NCI-H1092 (cell line): ENCODE data around the gene FAM163B.

Source experiments
- DNase-seq: peaks from one replicate; lab custom pipeline; 2025; lab: John Stamatoyannopoulos, UW

FAM163B gene

DNA sequence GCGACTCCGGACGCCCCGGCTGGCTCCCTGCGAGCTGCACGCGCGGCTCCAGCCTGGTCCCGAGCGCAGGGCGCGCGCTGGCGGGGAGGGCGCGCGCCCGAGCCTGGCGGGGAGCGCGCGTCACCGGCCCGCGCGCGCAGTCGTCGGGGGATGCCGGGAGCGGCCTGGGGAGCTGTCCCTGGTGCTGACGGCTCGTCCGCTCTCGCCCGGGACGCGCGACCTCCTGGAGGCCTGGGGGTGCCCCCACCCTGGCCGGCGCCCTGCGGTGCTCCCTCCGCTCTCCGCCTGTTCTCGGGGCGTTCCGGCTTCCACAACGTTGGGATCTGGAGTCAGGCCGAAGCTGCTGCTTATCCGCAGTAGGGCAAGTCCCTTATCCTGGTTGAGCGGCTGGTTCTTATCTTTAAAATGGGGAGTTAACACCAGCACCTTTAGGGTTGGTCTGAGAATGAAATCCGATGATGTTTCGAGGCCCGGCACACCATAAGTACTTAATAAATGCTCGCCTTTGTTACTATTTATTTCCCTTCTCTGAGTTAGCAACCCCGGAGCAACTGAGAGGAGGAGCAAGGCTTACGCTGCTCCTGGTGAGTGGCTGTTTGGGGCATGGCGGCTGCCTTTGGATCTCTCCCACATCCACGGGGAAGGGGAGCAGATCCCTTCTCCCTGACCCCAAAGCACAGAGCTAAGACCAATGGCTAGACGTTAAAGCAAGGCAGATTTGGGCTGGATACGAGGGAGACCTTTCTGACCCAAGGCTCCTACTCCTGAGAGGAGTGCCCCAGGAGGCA is at the start of gene FAM163B:
FAM163B (minus strand) TSS at position 79 of the 788 bp plus-strand sequence. CDS start 29,166 bp downstream, outside the sequence.
- DNase-seq, result no peak

DNA sequence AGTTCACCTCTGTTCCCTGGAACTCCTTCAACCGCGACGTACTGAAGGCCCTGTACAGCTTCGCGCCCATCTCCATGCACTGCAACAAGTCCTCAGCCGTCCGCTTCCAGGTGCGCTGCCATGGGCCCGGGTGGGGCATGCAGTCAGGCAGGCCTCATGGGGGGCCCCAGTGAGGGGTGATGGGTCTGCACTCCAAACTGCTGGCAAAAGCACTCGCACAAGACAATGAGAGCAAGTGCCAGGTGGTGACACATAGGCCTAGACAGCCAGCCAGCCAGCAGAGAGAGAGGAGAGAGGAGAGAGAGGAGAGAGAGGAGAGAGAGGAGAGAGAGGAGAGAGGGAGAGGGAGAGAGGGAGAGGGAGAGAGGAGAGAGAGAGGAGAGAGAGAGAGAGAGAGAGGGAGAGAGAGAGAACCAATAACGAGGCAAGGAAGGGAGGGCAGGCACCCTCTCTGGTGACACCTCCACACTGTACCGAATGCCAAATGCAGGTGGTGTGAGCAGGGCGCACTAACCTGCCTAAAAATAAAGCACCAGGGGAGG is 48.0 kb upstream of the FAM163B start:
- DNase-seq, result peak; percentile 66

DNA sequence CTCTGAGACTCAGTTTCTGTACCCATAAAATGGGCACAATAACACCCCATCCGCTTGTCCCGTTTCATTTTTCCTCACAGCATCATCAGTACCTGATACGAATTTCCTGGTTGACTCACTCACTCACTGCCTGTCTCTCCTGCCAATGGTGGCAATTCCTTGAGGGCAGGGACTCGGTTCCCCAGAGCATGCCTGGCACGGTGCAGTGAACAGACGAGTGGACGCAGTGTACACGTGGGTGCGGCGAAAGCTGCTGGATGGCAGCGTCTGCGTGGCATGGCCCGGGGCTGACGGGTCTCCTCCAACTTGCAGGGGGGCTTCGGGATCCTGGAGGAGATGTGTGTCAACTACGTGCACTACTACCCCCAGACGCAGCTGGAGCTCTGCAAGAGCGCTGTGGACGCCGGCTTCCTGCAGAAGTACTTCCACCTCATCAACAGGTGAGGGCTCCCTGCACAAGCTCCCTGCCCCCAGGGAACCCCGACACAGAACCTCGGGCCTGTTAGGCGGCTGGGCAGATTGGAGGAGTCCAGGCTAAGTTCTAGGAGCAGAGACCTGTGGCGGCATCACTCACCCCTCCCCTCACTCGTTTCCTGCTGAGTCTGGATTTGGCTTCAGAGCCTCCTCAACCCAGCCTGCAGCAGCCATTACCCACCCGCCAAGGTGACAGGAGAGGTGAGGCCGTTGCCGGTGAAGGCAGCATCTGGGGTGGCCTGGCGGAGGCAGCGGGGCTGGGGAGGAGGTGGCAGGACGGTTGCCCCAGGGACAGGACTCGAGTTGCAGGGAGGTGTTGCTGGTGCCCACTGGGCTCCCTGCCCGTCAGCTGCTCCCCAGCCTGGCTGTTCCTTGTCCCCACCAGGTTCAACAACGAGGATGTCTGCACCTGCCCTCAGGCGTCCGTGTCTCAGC is 47.3 kb upstream of the FAM163B start:
- DNase-seq, result no peak

DNA sequence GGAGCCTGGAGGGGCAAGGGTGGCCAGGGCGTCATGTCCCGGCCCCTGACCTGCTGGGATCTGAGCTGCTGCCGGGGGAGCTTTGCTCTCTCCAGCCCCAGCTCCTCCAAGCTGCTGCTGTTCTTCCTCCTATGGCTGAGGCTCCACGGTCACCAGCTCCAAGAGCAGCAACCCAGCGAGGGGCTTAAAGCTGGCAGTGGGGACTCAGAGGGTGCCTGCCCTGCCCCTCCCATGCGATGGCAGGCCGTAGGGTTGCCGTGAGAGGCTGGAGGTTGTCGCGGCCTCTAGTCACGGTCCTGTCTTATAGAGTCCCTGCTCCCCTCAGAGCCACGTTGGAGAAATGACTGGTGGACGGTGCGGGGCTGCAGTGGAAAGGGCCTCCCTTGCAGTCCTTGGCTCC is 46.5 kb upstream of the FAM163B start:
- no peak for DNase-seq

DNA sequence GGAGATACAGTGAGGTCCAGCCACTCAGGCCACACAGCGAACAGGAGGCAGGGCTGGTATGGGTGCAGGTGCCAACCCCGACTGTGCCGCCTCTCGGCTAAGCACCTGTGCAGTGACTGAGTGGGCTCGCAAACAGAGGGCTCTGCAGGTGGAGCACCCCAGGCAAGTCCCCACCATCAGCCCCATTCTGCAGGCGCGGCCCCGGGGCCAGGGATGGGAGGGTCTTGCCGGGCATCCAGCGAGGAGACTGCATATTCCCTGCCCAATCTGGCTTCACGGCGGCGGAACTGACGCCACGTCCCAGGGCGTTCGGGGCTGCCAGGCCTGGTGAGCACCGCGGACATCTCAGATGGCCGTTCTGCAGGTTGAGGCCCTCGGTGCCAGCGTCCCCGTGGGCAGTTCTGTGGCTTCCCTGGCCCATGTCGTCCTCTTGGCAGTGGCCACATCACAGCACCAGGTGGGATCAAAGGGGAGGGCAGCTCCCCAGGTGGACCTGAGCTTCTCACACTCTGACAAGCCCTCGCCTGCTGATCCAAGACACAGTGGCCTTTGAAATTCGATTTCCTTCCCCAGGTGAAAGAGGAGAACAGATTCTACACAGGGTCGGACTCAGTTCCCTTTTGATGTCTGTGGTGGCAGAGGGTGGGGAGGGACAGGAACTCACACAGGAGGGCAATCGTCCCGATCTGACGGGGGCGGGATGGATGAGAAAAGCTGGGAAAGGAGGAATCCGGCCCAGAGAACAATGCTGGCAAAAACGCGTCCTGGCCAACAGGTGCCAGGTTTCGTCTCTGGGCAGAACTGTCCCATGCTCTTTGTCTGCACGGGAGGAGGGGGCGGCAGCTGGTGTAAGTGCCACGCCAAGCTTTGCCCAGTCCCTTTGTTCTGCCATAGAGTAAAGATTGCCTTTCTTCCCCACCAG is 45.8 kb upstream of the FAM163B start:
- no peak for DNase-seq

DNA sequence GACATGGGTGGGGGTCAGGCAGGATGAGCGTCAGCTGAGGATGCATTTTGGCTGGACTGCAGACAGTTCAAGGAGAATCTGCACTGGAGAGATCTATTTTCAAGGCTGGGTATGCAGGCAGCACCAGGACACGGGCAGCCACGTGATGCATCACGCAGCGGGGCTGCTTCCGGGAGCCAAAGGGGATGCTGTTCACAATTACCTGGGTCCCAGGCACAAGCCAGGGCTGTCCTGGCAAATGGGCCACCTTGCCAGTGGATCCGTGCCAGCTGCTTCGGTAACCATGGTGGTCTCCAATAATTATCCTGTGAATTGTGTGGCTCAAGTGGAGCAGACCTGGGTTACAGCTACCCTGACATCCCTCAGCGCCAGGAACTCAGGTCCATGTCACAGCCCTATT is 44.4 kb upstream of the FAM163B start:
- peak; percentile 47 for DNase-seq

DNA sequence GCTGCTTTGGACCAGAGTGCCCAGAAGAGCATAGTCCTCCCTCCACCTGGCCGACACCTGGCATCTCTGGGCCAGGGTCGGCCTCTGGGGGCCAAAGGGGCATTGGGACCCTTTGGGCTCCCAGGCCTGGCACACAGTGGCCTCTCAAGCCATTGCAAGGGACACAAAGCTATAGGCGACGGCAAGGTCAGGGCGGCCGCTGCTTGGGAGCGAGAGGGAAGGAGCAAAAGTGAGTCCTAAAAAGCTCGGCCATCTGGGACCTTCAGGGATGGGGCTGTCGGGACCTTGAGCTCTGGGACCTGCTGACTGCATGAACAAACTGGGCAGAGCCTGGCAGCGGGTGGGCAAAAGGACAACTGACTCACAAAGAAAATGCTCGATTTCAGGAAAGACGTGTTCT is 40.8 kb upstream of the FAM163B start:
- DNase-seq, result no peak

DNA sequence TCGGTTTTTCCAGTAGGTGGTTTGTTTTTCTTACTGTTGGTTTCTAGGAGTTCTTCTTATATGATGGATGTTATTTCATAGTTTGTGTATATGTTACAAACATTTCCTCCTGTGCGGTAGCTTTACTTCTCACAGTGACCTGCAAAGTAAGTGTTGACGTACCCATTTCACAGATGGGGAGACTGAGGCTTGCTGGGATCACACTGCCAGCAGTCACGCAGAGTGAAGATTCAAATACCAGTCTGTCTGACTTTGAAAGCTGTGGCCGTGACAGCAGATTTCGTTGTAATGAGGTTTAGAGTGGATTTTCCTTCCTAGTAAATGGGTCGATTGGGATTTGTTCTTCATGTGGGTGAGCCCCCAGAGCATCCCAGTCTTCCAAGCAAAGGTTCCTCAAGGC is 40.0 kb upstream of the FAM163B start:
- no peak for DNase-seq

DNA sequence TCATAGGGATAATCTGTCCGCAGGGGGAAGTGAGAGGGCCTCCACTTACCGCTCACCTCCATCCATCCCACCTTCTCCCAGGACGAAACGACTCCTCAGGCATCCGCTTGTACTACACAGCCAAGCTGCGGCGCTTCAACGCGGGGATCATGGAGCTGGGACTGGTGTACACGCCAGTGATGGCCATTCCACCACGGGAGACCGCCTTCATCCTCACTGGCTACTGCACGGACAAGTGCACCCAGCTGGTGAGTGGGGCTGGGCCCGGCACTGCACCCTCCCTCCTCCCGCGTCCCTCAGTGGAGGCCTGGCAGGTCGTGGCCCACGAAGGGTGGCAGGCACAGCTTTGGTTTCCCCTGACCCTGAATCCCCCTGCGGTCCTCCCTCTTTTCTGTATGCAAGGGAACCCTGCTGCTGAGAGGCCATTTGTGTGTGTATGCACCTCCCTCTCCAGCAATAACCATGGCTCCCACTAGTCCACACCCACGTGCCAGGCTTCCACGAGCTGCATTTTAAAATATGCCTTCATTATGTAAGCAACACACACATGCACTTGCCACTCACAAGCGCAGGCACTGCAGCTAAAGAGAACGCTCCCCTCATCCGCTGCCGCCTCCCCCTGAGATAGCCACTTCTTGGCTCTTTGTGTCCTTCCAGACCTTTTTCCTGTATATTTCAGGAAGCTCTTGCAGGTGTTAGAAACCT is 38.7 kb upstream of the FAM163B start:
- no peak for DNase-seq

DNA sequence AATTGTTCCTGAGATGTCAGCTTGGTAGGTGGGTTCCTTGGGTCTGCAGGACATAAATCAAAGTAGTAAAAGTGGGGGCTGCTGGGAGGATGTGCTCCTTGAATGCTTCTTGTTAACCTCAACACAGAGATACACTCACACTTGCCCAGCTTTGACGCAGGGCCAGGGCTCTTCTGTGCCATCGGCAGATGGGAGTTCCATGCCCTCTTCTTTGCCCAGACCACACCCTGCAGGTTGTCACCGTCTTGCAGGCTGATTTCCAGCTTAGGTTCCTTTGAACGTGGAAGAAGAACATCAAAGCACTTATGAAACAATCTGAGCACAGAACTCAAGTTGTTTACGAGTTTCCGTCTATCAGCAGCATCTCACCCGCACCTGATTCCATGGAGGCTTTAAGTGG is 38.0 kb upstream of the FAM163B start:
- no peak for DNase-seq

DNA sequence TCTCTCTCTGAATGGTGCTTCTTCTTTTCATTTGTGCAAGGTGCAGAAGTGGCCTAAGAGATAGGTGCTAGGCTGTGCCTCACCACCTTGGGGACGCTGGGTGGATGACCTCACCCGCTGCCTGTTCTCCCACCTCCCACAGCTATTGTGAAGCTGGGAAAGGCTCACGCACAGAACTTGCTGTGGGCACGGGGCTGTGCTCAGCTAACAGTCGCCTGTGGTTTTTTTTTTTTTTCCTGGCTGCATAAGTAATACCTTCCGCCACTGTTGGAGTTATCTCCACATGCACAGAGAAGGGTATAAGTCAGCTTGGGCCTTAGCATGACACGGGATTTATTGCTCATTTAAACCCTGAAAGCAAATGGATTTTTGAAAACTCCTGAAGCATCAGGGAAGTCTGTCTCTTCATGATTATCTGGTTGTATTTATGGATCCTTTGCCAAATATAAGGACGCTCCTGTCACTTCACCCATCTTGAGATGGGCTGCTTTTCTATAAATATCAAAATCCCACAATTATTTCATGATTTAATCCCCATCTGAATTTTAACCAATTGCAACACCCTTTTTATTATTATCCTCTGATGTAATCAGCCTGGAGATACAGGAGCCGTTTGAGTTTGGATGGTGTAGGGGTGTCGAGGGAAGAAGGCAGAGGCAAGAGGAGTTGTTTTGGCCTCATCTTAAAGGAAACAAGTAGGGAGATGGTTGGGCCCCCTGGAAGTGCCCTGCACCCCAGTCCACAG is 36.0 kb upstream of the FAM163B start:
- no peak for DNase-seq

DNA sequence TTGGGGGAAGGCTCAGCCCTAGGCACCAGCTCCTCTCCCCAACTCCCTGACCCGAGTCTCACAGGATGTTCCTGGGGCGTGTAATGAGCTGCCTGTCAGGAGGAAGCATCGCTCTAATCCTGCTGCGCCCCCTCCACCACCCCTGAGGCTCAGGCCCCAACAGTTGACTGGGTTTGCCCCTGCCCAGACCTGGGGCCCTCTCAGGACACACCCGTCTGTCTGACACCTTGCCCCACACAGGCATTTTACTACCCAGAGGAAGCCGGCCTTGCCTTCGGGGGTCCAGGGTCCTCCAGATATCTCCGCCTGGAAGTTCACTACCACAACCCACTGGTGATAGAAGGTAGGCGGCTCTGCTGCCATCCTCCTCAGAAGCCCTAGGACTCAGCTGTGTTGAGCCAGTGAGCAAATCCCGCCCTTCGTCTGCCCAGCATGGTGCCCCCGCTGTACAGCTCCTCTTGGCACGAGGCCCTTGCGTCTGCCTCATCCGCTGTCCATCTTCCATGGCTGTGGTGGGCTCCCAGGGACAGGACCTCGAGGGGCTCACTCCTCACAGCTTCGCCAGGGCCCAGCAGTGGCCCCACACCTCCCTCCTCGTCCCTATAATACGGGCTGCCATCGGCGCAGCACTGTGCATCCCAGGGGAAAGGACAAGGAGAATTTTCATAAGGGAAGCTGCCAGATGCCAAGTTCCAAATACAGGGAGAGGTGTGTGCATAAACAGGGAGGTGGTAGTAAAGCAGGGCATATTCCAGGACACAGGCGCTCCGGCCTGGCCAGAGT is 35.0 kb upstream of the FAM163B start:
- DNase-seq, result no peak

DNA sequence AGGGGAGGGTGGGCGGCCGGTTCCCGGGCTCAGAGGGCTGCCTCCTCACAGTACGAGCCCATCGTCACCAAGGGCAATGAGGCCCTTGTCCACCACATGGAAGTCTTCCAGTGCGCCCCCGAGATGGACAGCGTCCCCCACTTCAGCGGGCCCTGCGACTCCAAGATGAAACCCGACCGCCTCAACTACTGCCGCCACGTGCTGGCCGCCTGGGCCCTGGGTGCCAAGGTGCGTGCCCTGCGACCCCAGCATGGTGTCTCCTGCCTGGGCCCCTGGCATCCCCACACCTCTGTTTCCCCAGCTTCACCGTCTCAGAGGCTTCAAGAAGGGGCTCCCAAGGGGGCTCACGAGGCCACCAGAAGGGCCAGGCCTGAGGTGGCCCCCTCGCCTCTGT is 34.2 kb upstream of the FAM163B start:
- DNase-seq, result no peak

DNA sequence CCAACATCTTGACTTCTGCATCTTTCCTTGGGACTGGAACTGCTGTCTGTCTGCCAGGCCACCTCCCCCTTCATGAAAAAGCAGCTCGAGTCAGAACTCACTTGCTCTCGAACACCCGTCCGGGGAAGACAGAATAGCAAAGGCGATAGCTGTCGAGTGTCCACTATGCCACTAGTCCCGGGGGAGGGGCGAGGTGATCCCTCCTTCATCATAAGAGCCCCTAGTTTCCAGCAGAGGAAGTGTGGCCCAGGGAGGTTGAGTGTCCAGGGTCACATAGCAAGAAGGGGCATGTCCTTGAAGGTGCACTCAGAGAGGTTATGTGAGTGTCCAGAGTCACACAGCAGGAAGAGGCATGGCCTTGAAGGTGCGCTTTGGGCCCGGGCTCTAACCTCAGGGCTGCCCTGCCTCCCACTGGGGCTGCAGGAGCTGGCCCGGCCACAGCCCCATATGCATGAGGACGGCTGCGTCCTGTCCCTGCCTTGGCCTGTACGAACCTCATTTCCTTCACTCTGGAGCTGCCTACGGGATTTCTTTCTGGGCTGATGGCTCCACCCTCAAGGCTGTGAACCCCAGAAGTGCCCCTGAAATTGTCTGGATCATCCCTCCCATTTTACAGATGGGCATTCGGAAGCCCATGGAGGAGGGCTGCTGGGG is 33.6 kb upstream of the FAM163B start:
- DNase-seq, result no peak

DNA sequence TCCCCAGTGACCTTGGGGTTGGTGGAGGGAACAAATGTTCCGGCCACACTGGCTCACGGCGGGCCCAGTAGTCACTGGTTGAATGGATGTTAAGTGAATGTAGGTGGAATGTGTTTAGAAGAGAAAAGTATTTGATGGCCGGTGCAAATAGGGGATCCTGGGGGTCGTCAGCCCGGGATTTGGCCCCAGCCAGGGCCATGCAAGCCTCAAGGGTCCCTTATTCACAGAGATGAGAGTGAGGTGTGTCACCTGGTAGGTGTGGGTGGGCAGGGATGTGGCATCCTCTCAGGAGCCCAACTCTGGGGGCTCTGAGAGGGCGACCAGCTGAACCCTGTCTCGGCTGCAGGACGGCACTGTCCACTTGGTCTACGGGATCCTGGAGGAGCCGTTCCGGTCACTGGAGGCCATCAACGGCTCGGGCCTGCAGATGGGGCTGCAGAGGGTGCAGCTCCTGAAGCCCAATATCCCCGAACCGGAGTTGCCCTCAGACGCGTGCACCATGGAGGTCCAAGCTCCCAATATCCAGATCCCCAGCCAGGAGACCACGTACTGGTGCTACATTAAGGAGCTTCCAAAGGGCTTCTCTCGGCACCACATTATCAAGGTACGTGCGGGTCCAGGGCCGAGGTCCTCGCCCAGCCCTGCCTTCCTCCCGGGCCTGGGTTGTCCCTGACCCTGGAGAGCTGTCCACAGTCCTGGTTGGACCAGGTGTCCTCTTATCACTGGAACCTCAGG is 32.8 kb upstream of the FAM163B start:
- no peak for DNase-seq

DNA sequence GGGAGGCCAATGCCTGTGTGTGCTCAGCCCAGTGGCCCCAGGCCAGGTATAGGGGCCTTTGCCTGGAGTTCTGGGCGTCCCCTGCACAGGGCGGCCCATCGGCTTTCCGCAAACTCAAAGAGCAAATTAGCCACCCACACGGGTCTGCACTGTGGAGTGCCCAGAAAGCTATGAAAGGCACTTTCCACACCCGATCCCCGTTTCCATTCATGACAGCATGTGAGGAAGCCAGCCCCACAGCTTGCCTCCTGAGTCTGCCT is 32.1 kb upstream of the FAM163B start:
- no peak for DNase-seq

DNA sequence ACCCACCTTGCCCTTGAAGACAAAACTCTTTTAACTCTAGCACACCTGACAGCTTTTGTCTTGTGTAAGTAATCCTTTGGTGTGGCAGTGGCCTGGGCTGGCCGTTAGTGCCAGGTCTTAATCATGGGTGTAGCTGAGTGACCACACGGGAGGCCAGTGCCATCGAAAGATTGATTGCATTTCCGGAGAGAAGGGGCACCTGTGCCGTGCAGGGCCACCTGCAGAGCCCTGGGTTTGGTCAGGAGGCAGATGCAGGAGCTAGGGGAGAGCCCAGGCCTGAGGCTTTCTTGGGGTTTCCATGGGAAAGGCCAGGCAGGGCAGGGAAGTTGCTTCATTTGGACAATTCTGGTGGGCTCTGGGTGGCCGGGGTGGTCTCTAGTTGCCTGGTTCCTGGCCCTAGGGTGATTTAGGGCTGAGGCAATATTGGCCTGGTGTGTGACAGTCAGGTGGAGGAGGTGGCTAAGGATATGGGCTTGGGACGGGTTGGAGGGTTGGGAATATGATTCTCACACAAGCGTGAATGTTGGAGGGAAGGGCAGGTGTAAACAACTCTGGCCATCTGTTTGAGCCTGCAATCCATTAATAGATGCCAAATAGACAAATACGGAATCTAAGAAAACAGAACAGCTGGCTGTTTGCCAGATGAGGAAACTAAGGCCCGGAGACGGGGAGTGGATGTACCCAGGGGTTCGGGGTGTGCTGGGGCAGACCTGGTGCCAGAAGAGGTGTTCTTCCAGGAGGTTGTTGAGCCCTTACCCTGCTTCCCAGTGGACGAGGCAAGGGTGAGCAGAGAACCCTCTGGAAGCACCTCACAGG is 31.6 kb upstream of the FAM163B start:
- DNase-seq, result no peak

DNA sequence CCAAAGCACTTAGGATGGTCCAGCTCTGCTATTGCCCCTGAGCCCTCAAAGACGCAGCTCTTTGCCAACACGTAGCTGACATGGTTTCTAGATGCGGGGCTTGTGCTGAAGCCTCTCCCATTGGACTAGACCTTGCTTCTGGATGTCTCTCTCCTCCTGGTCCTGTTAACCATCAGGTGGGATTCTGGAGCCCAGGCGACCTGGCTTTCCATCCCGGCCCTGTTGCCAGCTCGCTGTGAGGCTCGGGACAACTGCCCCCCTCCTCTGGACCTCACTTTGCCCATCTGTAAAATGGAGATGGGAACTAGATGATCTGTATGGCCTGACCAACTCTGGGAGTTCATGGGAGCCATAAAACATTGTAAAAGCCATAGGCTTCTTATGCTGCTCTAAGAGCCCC is 31.0 kb upstream of the FAM163B start:
- no peak for DNase-seq
